Subcutaneous abdominal adipose tissue (tissue), 5 donors: ENCODE data around the gene CLCN1.

Experiments
- H3K27ac ChIP-seq: one replicate; pipeline ENCODE4 v1.7.0; 2013; ENCODE audit warnings: low read depth, mild to moderate bottlenecking, inconsistent platforms, low read length, moderate library complexity
- H3K27me3 ChIP-seq, 5 donors: one replicate each; pipeline ENCODE4 v1.7.0; 2013; ENCODE audit warnings: low read length in 5 of 5, inconsistent platforms in 1 of 5; ENCODE audit not compliant: control insufficient read depth in 5 of 5, insufficient read depth in 4 of 5
- H3K36me3 ChIP-seq, 5 donors: one replicate each; pipeline ENCODE4 v1.7.0; 2013; ENCODE audit warnings: low read length in 5 of 5; ENCODE audit not compliant: control insufficient read depth in 5 of 5, insufficient read depth in 5 of 5
- H3K4me1 ChIP-seq, 5 donors: one replicate each; pipeline ENCODE4 v1.7.0; 2013; ENCODE audit warnings: low read length in 5 of 5, mild to moderate bottlenecking in 3 of 5, moderate library complexity in 1 of 5; ENCODE audit not compliant: control insufficient read depth in 5 of 5, insufficient read depth in 5 of 5
- H3K4me3 ChIP-seq, 5 donors: one replicate each; pipeline ENCODE4 v1.7.0; 2013; ENCODE audit warnings: low read length in 5 of 5, low read depth in 1 of 5
- H3K9ac ChIP-seq, 5 donors: one replicate each; pipeline ENCODE4 v1.7.0; 2013; ENCODE audit warnings: low read length in 5 of 5, mild to moderate bottlenecking in 4 of 5, moderate library complexity in 3 of 5
- H3K9me3 ChIP-seq, 5 donors: one replicate each; pipeline ENCODE4 v1.7.0; 2013; ENCODE audit warnings: low read length in 5 of 5; ENCODE audit not compliant: control insufficient read depth in 5 of 5
- donor health status: healthy.
- donor health status: healthy.
- donor health status: healthy.
- donor health status: healthy.
- donor health status: healthy.

CLCN1 gene

DNA sequence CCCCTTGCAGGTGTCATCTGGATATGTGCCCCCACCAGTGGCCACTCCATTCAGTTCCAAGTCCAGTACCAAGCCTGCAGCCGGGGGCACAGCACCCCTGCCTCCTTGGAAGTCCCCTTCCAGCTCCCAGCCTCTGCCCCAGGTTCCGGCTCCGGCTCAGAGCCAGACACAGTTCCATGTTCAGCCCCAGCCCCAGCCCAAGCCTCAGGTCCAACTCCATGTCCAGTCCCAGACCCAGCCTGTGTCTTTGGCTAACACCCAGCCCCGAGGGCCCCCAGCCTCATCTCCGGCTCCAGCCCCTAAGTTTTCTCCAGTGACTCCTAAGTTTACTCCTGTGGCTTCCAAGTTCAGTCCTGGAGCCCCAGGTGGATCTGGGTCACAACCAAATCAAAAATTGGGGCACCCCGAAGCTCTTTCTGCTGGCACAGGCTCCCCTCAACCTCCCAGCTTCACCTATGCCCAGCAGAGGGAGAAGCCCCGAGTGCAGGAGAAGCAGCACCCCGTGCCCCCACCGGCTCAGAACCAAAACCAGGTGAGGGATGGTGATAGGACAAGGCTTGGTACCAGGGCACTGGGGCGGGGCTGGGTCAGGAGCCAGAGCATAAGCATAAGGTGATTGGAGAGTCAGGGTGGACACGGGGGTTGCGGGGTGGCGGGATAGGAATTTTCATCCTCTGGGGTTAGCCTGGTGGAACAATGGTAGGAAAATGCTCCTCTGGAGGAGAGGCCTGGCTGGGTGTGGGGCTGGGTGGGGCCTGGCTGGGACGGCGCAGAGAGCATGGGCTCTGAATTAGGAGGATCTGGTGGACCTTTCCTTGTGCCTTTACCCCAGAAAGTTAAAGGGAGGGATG, 67.1 kb downstream of the CLCN1 start:
- Histone ChIP-seq H3K4me1 (peaks cover 9 to 76% (median 65%) of the 10 kb centered on the region in 5 donors), H3K9me3 (no peaks in the 10 kb centered on the region), H3K27ac (peak overlapping the region; percentile 90), H3K4me3 (peak overlapping the region; percentile 74 to 88 (median 84)), H3K36me3 (peaks cover 0 to 31% (median 9%) of the 10 kb centered on the region in 5 donors), H3K27me3 (no peaks in the 10 kb centered on the region), H3K9ac (peak overlapping the region; percentile 22 to 94 (median 89))

DNA sequence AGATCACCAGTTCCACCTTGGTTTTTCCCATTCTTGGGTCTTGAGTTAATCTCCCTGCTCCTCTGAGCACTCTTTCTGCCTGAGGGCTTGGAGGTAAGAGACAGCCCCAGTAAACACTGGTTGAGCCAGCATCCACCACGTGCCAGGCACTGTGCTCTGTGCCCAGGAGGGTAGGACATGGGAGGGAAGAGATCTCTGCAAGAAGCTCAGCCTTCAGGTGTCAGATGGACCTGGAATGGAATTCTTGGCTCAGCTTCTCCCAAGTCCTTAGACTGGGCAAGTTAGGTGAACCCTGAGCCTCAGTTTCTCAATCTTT, 67.7 kb downstream of the CLCN1 start:
- Histone ChIP-seq H3K4me3 (peak overlapping the region; percentile 12 to 88 (median 36)), H3K9ac (no peak overlapping the region), H3K27me3 (no peaks in the 10 kb centered on the region), H3K9me3 (no peaks in the 10 kb centered on the region), H3K27ac (peak overlapping the region; percentile 35), H3K36me3 (peaks cover 0 to 37% (median 15%) of the 10 kb centered on the region in 5 donors), H3K4me1 (peaks cover 9 to 76% (median 65%) of the 10 kb centered on the region in 5 donors)

DNA sequence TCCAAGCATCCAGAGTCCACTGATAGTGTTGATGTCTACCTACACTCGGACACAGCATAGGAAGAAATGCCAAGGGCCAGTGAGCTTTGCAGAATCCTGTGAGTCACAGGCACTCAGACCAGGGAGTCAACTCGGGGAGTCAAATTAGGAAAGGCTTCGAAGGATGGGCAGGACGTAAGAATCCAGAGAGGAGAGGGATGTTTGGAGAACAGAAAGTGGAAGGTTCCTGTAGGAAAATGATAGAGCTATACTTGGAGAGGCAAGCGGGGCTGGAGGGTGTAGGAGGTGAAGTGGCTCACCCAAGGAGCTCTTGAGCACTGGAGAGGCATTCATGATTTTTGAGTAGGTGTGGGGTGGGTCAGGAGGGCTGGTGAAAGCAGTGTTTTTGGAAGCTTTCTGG, 68.2 kb downstream of the CLCN1 start:
- Histone ChIP-seq H3K27ac (peak overlapping the region; percentile 35), H3K4me3 (peak overlapping the region in 4 of 5 donors; percentile 28 to 88 (median 60)), H3K36me3 (peaks cover 0 to 43% (median 20%) of the 10 kb centered on the region in 5 donors), H3K27me3 (no peaks in the 10 kb centered on the region), H3K9me3 (no peaks in the 10 kb centered on the region), H3K9ac (peak overlapping the region in 1 of 5 donors; percentile 5), H3K4me1 (peaks cover 9 to 77% (median 63%) of the 10 kb centered on the region in 5 donors)

DNA sequence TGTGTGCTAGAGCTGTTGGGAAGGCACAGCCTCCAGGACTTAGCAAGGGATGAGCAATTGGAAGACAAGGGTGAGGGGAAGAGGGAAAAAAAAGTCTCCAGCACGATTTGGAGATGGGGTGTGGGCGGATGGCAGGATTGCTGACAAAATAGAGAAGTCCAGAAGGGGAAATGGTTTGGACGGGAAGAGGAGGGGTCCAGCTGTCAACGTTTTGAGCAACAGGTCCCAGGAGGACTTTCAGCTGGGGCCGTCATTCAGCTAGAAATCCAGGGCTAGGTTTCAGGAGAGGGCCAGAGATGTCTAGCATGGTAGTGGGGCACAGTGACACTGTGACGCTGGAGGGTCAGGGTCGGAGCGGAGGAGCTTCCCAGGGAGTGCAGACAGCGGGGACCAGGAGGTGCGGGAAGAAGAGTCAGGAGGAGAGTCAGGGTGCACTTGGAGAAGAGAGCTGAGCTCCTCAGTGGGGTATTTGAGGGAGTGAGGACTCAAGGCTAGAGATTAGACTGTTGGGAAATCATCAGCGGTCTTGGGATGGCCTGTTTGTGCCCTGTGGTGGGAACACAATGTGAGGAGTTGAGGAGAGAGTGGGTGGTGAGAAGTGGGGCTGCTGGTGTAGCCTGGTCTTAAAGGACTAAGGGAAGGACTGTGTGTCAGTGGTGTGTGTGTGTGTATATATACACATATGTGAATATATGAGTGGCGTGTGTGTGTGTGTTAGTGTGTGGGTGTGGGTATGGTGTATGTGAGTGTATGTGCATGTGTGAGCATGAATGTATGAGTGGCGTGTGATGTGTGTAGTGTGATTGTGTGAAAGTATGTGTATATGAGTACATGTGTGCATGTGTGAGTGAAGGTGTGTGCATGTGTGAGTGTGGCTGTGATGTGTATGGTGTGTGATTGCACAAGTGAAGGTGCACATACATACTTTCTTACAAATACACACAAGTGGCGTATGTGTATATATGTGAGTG, 69.0 kb downstream of the CLCN1 start:
- Histone ChIP-seq H3K36me3 (peaks cover 0 to 51% (median 28%) of the 10 kb centered on the region in 5 donors), H3K27me3 (no peaks in the 10 kb centered on the region), H3K9ac (peak overlapping the region in 2 of 5 donors; percentile 16 to 25)

DNA sequence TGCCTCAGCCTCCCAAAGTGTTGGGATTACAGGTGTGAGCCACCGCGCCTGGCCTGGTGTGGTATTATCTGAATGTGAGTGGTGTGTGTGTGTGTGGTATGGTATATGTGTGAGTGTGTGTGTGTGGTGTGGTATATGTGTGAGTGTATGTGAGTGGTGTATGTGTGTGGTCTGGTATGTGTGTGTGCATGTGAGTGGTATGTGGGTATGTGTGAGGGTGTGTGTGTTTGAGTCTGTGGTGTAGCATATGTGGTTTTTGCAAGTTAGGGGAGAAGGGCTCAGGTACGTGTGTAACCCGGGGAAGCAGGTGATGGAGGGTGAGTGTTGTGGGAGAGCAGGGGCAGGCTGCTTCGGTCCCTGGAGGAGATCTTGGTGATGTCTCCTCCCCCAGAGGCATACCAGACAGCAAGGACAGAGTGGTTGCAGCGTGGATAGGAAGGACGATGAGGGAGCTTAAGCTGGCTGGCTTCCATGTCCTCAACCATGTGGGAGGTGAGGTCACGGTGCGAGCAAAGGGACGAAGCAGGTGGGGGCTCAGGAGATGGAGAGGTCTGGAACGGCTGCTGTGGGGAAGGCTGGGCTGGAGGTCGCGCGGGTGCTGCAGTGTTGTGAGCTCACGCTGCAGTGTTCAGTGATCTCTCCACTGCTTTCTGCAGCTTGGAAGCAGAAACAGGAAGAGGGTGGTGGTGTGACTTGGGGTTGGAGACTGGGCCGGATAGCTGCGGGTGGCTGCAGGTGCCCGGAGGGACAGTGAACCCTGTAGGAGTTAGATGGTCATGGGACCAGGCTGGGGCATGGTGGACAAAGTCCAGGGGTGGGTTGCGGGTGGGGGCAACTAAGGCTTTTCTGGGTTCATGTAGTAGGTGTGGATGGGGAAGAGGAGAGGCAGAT, 70.2 kb downstream of the CLCN1 start:
- peaks cover 0 to 61% (median 38%) of the 10 kb centered on the region in 5 donors for H3K36me3 ChIP-seq
- no peaks in the 10 kb centered on the region for H3K27me3 ChIP-seq
- H3K4me1 ChIP-seq = peaks cover 10 to 88% (median 61%) of the 10 kb centered on the region in 5 donors
- H3K9ac ChIP-seq = no peak overlapping the region
- H3K9me3 ChIP-seq = no peaks in the 10 kb centered on the region
- H3K27ac ChIP-seq = no peak overlapping the region
- peak overlapping the region; percentile 3 to 51 (median 34) for H3K4me3 ChIP-seq

More for the DNA sequence above, 69.0 kb downstream of the CLCN1 start:
- peak overlapping the region; percentile 35 for H3K27ac ChIP-seq
- peaks cover 9 to 77% (median 55%) of the 10 kb centered on the region in 5 donors for H3K4me1 ChIP-seq
- H3K9me3 ChIP-seq = no peaks in the 10 kb centered on the region
- peak overlapping the region; percentile 4 to 88 (median 34) for H3K4me3 ChIP-seq

DNA sequence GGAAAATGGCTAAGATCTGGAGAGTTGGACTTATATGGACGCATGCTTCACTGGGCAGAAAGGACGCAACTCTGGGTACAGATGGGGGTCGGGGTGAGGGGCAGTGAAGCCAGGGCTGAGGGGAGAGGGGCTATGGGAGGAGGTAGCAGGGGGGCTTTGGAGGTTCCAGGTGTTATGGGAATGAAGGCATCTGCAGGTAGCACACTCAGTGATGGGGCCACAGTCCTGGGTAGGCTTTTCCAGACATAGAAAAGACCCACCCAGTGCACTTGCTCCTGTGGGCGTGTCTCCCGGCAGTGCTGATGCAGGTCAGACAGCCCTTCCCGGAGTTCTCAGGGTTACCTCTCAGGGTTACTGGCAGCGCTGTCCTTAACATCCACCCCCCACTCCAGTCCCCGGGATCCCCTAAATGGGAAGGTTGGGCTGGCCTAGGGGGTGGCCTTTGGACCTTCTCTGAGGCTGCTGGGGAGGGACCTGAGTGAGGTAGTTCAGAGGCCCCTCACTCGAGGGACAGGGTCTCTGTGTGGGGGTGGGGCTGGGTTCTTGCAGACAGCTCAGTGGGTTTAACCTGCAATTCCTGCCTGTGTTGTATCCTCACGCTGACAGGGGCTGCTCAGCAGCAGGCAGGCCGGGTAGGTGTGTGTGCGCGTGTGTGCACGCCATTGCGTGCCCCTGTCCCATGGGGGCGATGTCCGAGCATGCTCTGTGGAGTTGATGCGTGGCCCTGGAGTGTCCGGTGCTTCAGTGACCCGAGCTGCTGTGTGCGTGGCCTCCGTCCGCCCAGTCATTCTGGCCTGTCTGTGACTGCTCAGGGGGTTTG, 71.5 kb downstream of the CLCN1 start:
- peaks cover 0 to 69% (median 44%) of the 10 kb centered on the region in 5 donors for H3K36me3 ChIP-seq

DNA sequence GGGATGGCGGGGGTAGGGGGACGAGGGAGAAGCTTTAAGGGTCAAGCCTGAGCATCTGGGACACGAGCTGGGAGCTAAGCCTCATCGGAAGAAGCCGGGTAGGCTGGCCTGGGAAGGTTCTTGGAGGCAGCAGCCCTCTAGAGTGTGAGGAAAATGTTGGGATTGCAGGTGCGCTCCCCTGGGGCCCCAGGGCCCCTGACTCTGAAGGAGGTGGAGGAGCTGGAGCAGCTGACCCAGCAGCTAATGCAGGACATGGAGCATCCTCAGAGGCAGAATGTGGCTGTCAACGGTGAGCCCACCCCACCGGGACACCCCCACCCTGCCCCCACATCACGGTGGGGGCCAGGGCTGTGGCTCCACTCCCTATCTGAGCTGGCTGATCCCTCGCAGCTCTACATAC, 72.1 kb downstream of the CLCN1 start:
- Histone ChIP-seq H3K9ac (no peak overlapping the region), H3K27me3 (no peaks in the 10 kb centered on the region), H3K9me3 (no peaks in the 10 kb centered on the region), H3K4me3 (no peak overlapping the region), H3K27ac (no peak overlapping the region), H3K4me1 (peaks cover 23 to 94% (median 65%) of the 10 kb centered on the region in 5 donors), H3K36me3 (peaks cover 0 to 62% (median 44%) of the 10 kb centered on the region in 5 donors)

More for the DNA sequence above, 71.5 kb downstream of the CLCN1 start:
- Histone ChIP-seq H3K4me1 (peaks cover 19 to 94% (median 65%) of the 10 kb centered on the region in 5 donors), H3K4me3 (no peak overlapping the region), H3K27me3 (no peaks in the 10 kb centered on the region), H3K9me3 (no peaks in the 10 kb centered on the region), H3K27ac (no peak overlapping the region), H3K9ac (no peak overlapping the region)

DNA sequence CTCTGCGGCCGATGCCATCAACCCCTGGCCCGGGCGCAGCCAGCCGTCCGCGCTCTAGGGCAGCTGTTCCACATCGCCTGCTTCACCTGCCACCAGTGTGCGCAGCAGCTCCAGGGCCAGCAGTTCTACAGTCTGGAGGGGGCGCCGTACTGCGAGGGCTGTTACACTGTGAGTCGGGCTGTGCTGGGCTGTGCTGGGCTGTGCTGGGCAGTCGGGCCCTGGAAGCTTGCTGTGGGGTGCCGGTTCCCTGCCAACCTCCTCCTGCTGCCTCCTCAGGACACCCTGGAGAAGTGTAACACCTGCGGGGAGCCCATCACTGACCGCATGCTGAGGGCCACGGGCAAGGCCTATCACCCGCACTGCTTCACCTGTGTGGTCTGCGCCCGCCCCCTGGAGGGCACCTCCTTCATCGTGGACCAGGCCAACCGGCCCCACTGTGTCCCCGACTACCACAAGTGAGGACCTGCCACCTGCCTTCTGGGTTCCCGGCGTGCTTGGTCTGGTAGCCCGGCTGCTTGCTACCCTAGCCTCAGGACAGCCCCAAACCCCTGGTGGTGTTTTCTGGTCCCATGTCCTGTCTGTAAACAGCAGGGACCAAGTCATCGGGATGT, 72.7 kb downstream of the CLCN1 start:
- no peaks in the 10 kb centered on the region for H3K9me3 ChIP-seq
- H3K36me3 ChIP-seq = peaks cover 0 to 60% (median 44%) of the 10 kb centered on the region in 5 donors
- no peak overlapping the region for H3K4me3 ChIP-seq
- no peak overlapping the region for H3K27ac ChIP-seq
- no peak overlapping the region for H3K9ac ChIP-seq
- peaks cover 23 to 94% (median 65%) of the 10 kb centered on the region in 5 donors for H3K4me1 ChIP-seq
- no peaks in the 10 kb centered on the region for H3K27me3 ChIP-seq
